Subcutaneous abdominal adipose tissue (tissue), 5 donors: ENCODE data around the gene TIGD2.

ENCODE experiments used
- H3K27ac ChIP-seq: one replicate; pipeline ENCODE4 v1.7.0; 2013; ENCODE audit warnings: low read depth, mild to moderate bottlenecking, inconsistent platforms, low read length, moderate library complexity
- H3K27me3 ChIP-seq, 5 donors: one replicate each; pipeline ENCODE4 v1.7.0; 2013; ENCODE audit warnings: low read length in 5 of 5, inconsistent platforms in 1 of 5; ENCODE audit not compliant: control insufficient read depth in 5 of 5, insufficient read depth in 4 of 5
- H3K36me3 ChIP-seq, 5 donors: one replicate each; pipeline ENCODE4 v1.7.0; 2013; ENCODE audit warnings: low read length in 5 of 5; ENCODE audit not compliant: control insufficient read depth in 5 of 5, insufficient read depth in 5 of 5
- H3K4me1 ChIP-seq, 5 donors: one replicate each; pipeline ENCODE4 v1.7.0; 2013; ENCODE audit warnings: low read length in 5 of 5, mild to moderate bottlenecking in 3 of 5, moderate library complexity in 1 of 5; ENCODE audit not compliant: control insufficient read depth in 5 of 5, insufficient read depth in 5 of 5
- H3K4me3 ChIP-seq, 5 donors: one replicate each; pipeline ENCODE4 v1.7.0; 2013; ENCODE audit warnings: low read length in 5 of 5, low read depth in 1 of 5
- H3K9ac ChIP-seq, 5 donors: one replicate each; pipeline ENCODE4 v1.7.0; 2013; ENCODE audit warnings: low read length in 5 of 5, mild to moderate bottlenecking in 4 of 5, moderate library complexity in 3 of 5
- H3K9me3 ChIP-seq, 5 donors: one replicate each; pipeline ENCODE4 v1.7.0; 2013; ENCODE audit warnings: low read length in 5 of 5; ENCODE audit not compliant: control insufficient read depth in 5 of 5
- donor health status: healthy.
- donor health status: healthy.
- donor health status: healthy.
- donor health status: healthy.
- donor health status: healthy.

TIGD2 gene

GRCh38 chr4:89114100-89114499, 2.8 kb downstream of the TIGD2 start:
- Histone ChIP-seq H3K27me3 (no peaks in the 10 kb centered on the region), H3K4me3 (no peak overlapping the region), H3K36me3 (peaks cover 0 to 3% (median 0%) of the 10 kb centered on the region in 5 donors), H3K9ac (no peak overlapping the region), H3K4me1 (peaks cover 0 to 24% (median 21%) of the 10 kb centered on the region in 5 donors), H3K9me3 (no peaks in the 10 kb centered on the region), H3K27ac (no peak overlapping the region)

GRCh38 chr4:89117115-89117514, 5.8 kb downstream of the TIGD2 start:
- H3K27ac ChIP-seq = no peak overlapping the region
- peaks cover 0 to 3% (median 0%) of the 10 kb centered on the region in 5 donors for H3K36me3 ChIP-seq
- H3K4me1 ChIP-seq = peaks cover 0 to 7% (median 6%) of the 10 kb centered on the region in 5 donors
- no peaks in the 10 kb centered on the region for H3K27me3 ChIP-seq
- no peaks in the 10 kb centered on the region for H3K9me3 ChIP-seq
- no peak overlapping the region for H3K9ac ChIP-seq
- no peak overlapping the region for H3K4me3 ChIP-seq

- Histone ChIP-seq H3K9ac (no peak overlapping the region), H3K27me3 (no peaks in the 10 kb centered on the region), H3K27ac (no peak overlapping the region), H3K9me3 (no peaks in the 10 kb centered on the region), H3K4me3 (no peak overlapping the region), H3K4me1 (no peaks in the 10 kb centered on the region), H3K36me3 (no peaks in the 10 kb centered on the region)
Measured at GRCh38 chr4:89119166-89119565, 7.8 kb downstream of the TIGD2 start.

DNA sequence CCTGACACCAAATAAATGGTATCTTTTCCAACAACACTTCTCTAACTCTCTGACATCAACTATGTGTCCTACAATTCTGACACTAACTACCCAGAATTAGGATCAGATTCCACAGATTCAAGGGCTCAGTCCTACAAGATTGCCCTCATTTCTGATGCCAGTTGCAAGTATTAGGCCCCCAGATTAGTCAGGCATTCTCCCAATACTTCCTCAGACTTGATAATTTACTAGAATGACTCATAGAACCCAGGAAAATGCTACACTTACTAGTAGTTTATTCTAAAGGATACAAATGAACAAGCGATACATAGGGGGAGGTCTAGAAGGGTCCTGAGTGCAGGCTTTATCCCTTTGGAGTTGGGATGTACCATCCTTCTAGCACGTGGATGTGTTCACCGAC, 8.5 kb downstream of the TIGD2 start:
- H3K9me3 ChIP-seq = no peaks in the 10 kb centered on the region
- H3K9ac ChIP-seq = no peak overlapping the region
- H3K36me3 ChIP-seq = no peaks in the 10 kb centered on the region
- no peak overlapping the region for H3K27ac ChIP-seq
- no peaks in the 10 kb centered on the region for H3K27me3 ChIP-seq
- no peaks in the 10 kb centered on the region for H3K4me1 ChIP-seq
- H3K4me3 ChIP-seq = no peak overlapping the region

DNA sequence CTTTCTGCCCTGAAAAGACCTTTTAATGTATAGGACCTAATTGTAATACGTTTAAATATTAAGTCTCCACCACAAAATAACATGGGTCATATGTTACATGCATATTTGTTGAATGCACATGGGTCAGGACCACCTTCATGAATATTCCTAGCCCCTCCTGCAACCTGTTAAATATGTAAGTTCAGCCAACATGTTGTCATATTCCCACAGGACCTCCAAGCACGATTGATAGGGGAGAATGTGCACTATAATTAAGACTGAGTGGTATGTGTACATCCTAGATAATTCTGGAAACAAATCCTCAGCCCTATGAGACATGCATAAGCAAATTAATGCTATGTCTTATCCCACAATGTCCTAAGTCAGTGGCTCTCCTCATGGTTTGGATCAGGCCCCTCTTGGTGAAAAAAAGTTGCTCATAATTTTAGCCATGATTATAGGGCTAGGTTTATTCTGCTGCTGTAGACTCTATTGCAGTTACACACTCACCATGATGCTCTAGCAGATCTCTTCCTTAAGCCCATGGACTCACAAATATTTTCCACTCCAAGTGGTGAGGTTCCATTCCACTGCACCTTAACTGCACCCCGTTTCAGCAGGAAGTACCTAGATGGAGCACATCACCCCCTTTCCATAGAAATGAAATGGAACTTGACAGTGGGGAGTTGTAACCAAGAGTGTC, 10.2 kb downstream of the TIGD2 start:
- Histone ChIP-seq H3K9me3 (no peaks in the 10 kb centered on the region), H3K4me3 (no peak overlapping the region), H3K27me3 (no peaks in the 10 kb centered on the region), H3K27ac (no peak overlapping the region), H3K36me3 (no peaks in the 10 kb centered on the region), H3K9ac (no peak overlapping the region), H3K4me1 (no peaks in the 10 kb centered on the region)

GRCh38 chr4:89123451-89123851, 12.1 kb downstream of the TIGD2 start:
- H3K27ac ChIP-seq = no peak overlapping the region

DNA sequence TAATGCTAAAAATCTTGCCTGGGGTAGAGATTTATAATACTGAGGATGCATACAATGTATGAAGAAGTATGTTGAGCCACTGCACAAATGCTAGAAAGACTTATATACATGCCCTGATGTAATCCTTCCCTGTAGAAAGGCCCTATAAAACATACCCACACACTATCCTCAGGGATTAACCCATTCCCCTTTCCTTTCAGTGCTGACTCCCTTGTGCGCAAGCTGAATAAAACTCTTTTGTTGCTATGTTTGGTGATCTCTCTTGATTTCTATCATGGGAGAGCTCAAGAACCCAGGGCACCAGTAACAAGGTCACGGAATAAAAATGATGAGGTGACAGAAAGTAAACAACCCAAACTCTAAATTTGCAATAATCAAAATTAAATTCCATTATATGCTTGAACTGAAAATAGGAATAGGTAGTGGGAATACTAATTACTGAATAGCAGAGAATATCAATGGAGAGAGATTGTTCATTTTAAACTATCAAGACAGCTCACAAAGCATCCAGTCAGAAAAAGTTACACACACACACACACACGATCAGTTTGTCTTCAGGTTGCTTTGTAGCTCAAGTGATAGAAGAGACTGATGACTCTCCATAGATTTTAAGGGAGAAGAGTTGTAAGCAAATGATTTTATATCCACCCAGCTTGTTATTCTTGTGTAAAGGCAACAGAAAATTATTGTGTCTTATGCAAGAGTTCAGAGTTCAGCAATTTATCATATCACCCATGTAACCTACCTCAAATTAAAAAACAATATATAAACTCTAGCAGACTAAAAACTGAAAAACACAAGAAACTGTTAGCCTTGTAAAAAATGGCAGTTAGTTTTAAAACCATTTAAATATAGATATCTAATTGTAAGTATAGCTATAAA, 14.8 kb downstream of the TIGD2 start:
- no peak overlapping the region for H3K4me3 ChIP-seq

More at GRCh38 chr4:89123451-89123851, 12.1 kb downstream of the TIGD2 start:
- Histone ChIP-seq H3K9me3 (no peaks in the 10 kb centered on the region), H3K27me3 (no peaks in the 10 kb centered on the region), H3K36me3 (no peaks in the 10 kb centered on the region), H3K4me1 (no peaks in the 10 kb centered on the region), H3K4me3 (no peak overlapping the region), H3K9ac (no peak overlapping the region)

GRCh38 chr4:89129080-89129640, 17.8 kb downstream of the TIGD2 start:
- Histone ChIP-seq H3K4me1 (no peaks in the 10 kb centered on the region), H3K9me3 (no peaks in the 10 kb centered on the region), H3K9ac (no peak overlapping the region), H3K27me3 (no peaks in the 10 kb centered on the region), H3K27ac (no peak overlapping the region), H3K36me3 (no peaks in the 10 kb centered on the region), H3K4me3 (no peak overlapping the region)

More for the DNA sequence above, 14.8 kb downstream of the TIGD2 start:
- H3K27ac ChIP-seq = no peak overlapping the region
- no peak overlapping the region for H3K9ac ChIP-seq
- no peaks in the 10 kb centered on the region for H3K9me3 ChIP-seq
- no peaks in the 10 kb centered on the region for H3K4me1 ChIP-seq
- H3K27me3 ChIP-seq = no peaks in the 10 kb centered on the region
- H3K36me3 ChIP-seq = no peaks in the 10 kb centered on the region

DNA sequence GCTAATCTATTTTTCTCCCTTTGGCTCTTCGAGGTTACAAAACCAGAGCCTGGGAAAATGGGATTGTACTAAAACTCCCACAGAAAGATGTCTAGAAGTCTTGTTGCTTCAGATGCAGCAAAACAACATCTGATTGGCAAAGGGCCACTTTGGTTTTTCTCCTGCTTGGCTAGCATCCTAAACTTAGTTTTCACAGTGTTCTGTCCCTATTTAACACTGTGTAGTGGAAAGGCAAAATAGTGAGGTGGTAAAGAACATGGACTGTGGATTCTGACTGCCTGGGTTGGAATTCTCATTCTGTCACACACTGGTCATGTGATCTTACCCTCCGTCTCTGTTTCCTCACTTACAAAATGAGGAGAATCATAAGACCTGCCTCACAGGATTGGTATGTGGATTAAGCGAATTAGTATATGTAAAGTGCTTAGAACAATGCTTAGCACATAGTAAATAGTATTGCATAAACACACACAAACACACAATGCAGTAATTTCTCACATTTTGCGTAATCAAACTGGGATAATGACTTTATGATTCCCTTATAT, 23.5 kb downstream of the TIGD2 start:
- Histone ChIP-seq H3K9me3 (no peaks in the 10 kb centered on the region), H3K36me3 (no peaks in the 10 kb centered on the region), H3K27ac (peak overlapping the region; percentile 32), H3K27me3 (no peaks in the 10 kb centered on the region), H3K4me1 (peaks cover 0 to 6% (median 5%) of the 10 kb centered on the region in 5 donors), H3K4me3 (no peak overlapping the region), H3K9ac (no peak overlapping the region)

DNA sequence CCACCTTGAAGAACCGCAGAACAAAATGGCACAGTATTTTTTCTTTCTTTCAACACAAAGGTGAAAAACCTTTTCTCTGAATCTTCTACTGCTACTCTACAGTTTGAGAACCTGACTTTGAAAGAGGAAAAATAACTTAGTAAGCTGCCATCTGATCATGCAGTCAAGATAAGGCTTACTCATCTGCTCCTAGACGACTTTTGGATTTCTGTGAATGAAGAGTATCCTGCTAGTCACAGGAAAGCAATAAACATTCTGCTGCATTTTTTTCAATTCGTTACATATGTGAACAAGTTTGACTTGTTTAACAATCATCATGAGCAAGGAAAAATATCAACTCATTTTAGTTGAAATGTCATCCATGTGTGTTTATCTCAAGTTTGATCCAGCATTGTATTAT, 25.2 kb downstream of the TIGD2 start:
- H3K27me3 ChIP-seq = no peaks in the 10 kb centered on the region
- peaks cover 0 to 6% (median 5%) of the 10 kb centered on the region in 5 donors for H3K4me1 ChIP-seq
- no peaks in the 10 kb centered on the region for H3K36me3 ChIP-seq
- H3K9me3 ChIP-seq = no peaks in the 10 kb centered on the region
- H3K9ac ChIP-seq = no peak overlapping the region
- H3K27ac ChIP-seq = no peak overlapping the region
- H3K4me3 ChIP-seq = no peak overlapping the region
